ENCODE measurements around the gene GPR4.
A peak's percentile ranks its signal among the peaks of the same experiment; 100 is the strongest.
"Not testable (repeated sequence)": the region's sequence is repeated elsewhere in the genome, so short reads cannot be mapped to it uniquely, and the experiment has no call there.

GPR4 gene

GRCh38 chr19:45621976-45622503, 20.0 kb upstream of the GPR4 start:
- DNase-seq: no peak

GRCh38 chr19:45621389-45621788, 19.4 kb upstream of the GPR4 start:
- no peak for DNase-seq

- DNase-seq: no peak
These were observed 14.6 kb upstream of the GPR4 start for GRCh38 chr19:45616704-45617017.

GRCh38 chr19:45615795-45616703, 14.0 kb upstream of the GPR4 start:
- DNase-seq: peak; percentile 85

- not testable (repeated sequence) for DNase-seq
These were observed 13.0 kb upstream of the GPR4 start for GRCh38 chr19:45615056-45615455.

- DNase-seq: peak; percentile 50
These were observed 12.1 kb upstream of the GPR4 start for GRCh38 chr19:45613926-45614725.

- DNase-seq: no peak
These were observed 6.9 kb upstream of the GPR4 start for GRCh38 chr19:45608948-45609347.

- DNase-seq: peak; percentile 45
These were observed 5.3 kb upstream of the GPR4 start for GRCh38 chr19:45607071-45608029.

GRCh38 chr19:45601115-45601514, 897 bp downstream of the GPR4 start:
- DNase-seq: no peak

GRCh38 chr19:45600340-45600885, 1.6 kb downstream of the GPR4 start:
- DNase-seq: no peak

- DNase-seq: no peak
These were observed 2.7 kb downstream of the GPR4 start for GRCh38 chr19:45599286-45599685.

GRCh38 chr19:45598267-45599001, 3.6 kb downstream of the GPR4 start:
- DNase-seq: no peak

GRCh38 chr19:45597425-45598111, 4.4 kb downstream of the GPR4 start:
- DNase-seq: no peak

GRCh38 chr19:45595814-45596213, 6.2 kb downstream of the GPR4 start:
- DNase-seq: no peak

- no peak for DNase-seq
These were observed 8.5 kb downstream of the GPR4 start for GRCh38 chr19:45593520-45593919.

- DNase-seq: no peak
These were observed 9.6 kb downstream of the GPR4 start for GRCh38 chr19:45592366-45592765.

- DNase-seq: no peak
These were observed 10.4 kb downstream of the GPR4 start for GRCh38 chr19:45591638-45592005.

- DNase-seq: peak; percentile 41
These were observed 10.9 kb downstream of the GPR4 start for GRCh38 chr19:45591004-45591637.

- no peak for DNase-seq
These were observed 11.6 kb downstream of the GPR4 start for GRCh38 chr19:45590300-45591003.

- no peak for DNase-seq
These were observed 12.2 kb downstream of the GPR4 start for GRCh38 chr19:45589768-45590167.

All from CD4-positive, alpha-beta T cell treated with Interleukin-17A for 1 hour (primary cell).